Upper lobe of left lung (tissue), 4 donors: ENCODE measurements around the gene PIGU.

Experiments used
- CTCF ChIP-seq, 6 experiments: fragments of 450-650 bp in 4 of 6; fragments of 200-600 bp in 2 of 6; sonication (generic) in 2 of 6; IDR thresholded peaks; one replicate each; pipeline ENCODE4 v1.5.1; 2016 to 2019; ENCODE audit warnings: antibody characterized with exemption in 6 of 6
- POLR2A ChIP-seq, 4 donors: fragments of 450-650 bp; IDR thresholded peaks; one replicate each; pipeline ENCODE4 v1.5.1; 2016 to 2017; ENCODE audit warnings: antibody characterized with exemption in 4 of 4, mild to moderate bottlenecking in 2 of 4
- POLR2AphosphoS5 ChIP-seq, 2 donors: sonication (generic); formaldehyde crosslinking; IDR thresholded peaks; one replicate each; pipeline ENCODE4 v1.5.1; 2017; ENCODE audit warnings: antibody characterized with exemption in 2 of 2

GRCh38 chr20:34621383-34622367 is 55.2 kb downstream of the PIGU start:
- TF ChIP-seq CTCF (IDR thresholded peaks at IDR 0.05) (no peak), POLR2AphosphoS5 (IDR thresholded peaks at IDR 0.05) (no peak), POLR2A (IDR thresholded peaks at IDR 0.05) (no peak)
